HL-60/S4 treated with phorbol 12-myristate 13-acetate at 8.2 ng/mL for 4 days and 3 days (cell line): ENCODE results near the gene C10orf71.

Experiments used
- in situ Hi-C: fragments of 300-500 bp; cut with MboI; formaldehyde crosslinking; loops from 2 replicates; pipeline ENCODE4 v1.15.0; 2022; ENCODE audit warnings: low sequenced_read_pairs

Gene C10orf71

DNA sequence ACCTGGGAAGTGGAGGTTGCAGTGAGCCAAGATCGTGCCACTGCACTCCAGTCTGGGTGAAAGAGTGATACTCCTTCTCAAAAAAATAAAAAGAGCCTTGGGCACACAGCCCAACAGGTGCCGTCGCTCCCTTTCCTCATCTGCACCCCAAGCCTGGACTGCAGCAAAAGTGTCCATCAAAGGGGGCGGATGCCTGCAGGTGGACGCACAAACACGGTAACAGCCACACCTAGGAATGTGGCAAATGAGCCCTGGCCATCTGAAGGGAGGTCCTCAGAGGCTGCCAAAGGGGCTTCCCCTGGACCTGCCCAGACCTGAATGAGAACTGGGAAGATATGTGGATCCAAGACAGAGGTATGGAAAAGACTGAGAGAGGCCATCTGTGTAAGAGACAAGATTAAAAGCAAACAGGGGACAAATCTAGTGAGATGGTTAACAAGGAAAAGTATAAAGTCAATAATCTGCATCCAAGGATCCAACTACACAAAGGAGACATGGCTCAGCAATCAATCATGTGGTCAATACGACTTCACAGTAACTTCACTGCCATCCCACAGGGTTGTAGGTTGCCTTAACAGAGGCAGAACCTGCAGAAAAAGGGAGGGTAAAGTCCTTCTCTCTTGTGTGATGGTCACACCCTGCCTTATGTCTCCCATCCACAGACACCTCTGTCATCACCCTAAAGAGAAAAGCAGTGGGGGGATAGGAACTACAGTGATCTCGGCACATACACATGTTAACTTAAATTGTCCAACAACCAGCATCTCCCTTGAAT lies 71.5 kb downstream of the C10orf71 start:
- in situ Hi-C loops: no loop called here

DNA sequence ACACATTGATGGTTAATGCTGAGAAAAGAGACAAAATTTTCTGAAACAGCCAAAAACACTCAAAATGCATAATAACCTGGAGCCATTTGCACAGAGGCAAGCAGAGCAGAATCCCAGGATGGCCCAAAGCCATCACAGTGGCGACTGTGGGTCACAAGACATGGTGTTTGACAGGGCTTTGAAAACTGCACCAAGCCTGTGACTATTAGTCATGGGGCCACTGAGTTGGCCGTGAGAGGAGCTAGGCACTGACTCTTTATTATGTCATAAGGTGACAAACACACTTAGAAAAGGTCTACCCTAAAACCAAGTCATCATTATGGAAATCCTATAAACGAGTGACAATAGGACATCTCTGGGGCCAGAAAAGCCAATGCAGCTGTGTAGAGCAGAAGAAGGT lies 73.0 kb downstream of the C10orf71 start:
- in situ Hi-C loops: no loop called here

DNA sequence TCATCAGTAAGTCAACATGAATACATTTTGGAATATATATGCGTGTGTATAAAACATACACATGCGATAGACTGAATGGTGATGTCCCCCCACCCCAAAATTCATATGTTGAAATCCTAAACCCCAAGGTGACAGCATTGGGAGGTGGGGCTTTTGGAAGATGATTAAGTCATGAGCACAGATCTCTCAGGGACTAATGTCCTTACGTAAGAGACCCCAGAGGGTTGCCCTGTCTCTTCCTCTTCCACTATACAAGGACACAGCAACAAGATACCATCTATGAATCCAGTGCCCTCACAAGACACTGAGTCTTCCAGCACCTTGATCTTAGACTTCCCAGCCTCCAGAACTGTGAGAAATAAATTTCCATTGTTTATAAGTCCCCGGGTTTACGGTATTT lies 74.4 kb downstream of the C10orf71 start:
- in situ Hi-C loops: no loop called here

DNA sequence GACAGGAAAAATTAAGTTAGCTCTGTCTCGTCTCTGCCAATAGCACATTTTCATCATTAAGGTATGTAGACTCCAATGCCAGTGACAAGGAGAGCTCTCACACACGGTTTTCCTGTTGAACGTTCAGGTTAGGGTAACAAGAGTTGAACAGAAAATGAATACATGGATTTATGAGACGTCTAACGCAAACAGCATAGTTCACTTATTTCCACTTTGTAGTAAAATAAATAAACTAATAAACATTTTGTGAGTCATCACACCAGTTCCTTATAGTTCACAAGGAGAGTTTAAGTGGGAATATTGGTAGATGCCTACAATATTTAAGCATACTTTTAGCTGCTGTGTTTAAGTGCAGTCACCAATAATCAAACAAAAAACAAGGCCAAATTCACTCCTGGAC lies 75.8 kb downstream of the C10orf71 start:
- in situ Hi-C loops: no loop called here

DNA sequence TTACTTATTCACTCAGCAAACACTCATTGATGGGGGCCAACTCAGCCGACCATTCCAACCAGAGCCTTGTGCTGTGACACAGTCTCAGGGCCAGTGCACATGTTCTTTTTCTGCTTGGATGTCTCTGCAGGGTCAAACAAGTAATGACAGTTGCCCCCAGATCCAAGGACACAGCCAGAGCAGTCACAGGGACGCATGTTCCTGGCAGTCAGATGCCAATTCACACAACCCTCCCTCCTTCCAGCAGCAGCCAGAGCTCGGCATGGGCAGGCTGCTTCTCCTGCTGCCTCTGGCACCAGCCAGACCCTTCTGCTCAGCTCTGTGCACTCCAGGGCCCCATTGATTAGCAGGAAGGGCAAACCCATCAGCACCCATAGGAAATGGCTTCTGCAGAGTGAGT lies 76.6 kb downstream of the C10orf71 start:
- in situ Hi-C loops: no loop called here
